Heart right ventricle (tissue), 16 donors: Measurements from ENCODE around the gene TRABD2B. TPM values are rescaled to one million over a fixed set of nuclear protein-coding genes. Genes with fewer than 3 reads are reported as not detected.

Experiments used
- ATAC-seq, 8 donors: fragments of 200-7000 bp; cut with Tn5 transposase; one replicate each; pipeline ENCODE4 v1.9.1; 2020; ENCODE audit warnings: mild to moderate bottlenecking in 8 of 8, moderate library complexity in 8 of 8, moderate number of reproducible peaks in 1 of 8
- DNase-seq, 2 donors: peaks; one replicate each; pipeline ENCODE4 v3.0.0-alpha.2; 2020
- H3K27ac ChIP-seq, 10 donors: fragments of 200-600 bp; sonication (generic) in 2 of 10; one replicate each; pipeline versions ENCODE4 v1.5.0 to v1.8.0; 2020 to 2022; ENCODE audit warnings: mild to moderate bottlenecking in 3 of 10
- H3K27me3 ChIP-seq, 7 donors: fragments of 200-600 bp; one replicate each; pipeline ENCODE4 v1.8.0; 2021 to 2022; ENCODE audit warnings: mild to moderate bottlenecking in 2 of 7
- H3K36me3 ChIP-seq, 9 donors: fragments of 200-600 bp; sonication (generic) in 1 of 9; one replicate each; pipeline versions ENCODE4 v1.5.0 to v1.8.0; 2020 to 2022; ENCODE audit warnings: mild to moderate bottlenecking in 2 of 9
- H3K4me1 ChIP-seq, 9 donors: fragments of 200-600 bp; sonication (generic) in 1 of 9; one replicate each; pipeline versions ENCODE4 v1.5.0 to v1.8.0; 2020 to 2022; ENCODE audit warnings: mild to moderate bottlenecking in 4 of 9
- H3K4me3 ChIP-seq, 10 donors: fragments of 200-600 bp; sonication (generic) in 2 of 10; one replicate each; pipeline versions ENCODE4 v1.5.0 to v1.8.0; 2020 to 2022; ENCODE audit warnings: mild to moderate bottlenecking in 7 of 10, moderate library complexity in 2 of 10
- H3K9me3 ChIP-seq, 11 donors: fragments of 200-600 bp in 10 of 11; sonication (generic) in 2 of 11; one replicate each; pipeline versions ENCODE4 v1.5.0 to v1.8.0; 2013 to 2022; ENCODE audit warnings: mild to moderate bottlenecking in 2 of 11, control low read depth in 1 of 11, moderate library complexity in 1 of 11
- CTCF ChIP-seq, 9 donors: fragments of 200-600 bp; sonication (generic) in 2 of 9; IDR thresholded peaks; one replicate each; pipeline versions ENCODE4 v1.5.0 to v1.8.0; 2021 to 2022; ENCODE audit warnings: antibody characterized with exemption in 9 of 9, mild to moderate bottlenecking in 5 of 9, moderate library complexity in 1 of 9
- WGBS, 2 donors: extraction: QIAGEN DNeasy Blood & Tissue Kit; methylation state at CpG; one replicate each; pipeline ENCODE4 v1.1.7; 2013; ENCODE audit warnings: inconsistent platforms in 1 of 2; 5-methylcytosine and 5-hydroxymethylcytosine counted together
- intact Hi-C, 10 donors: fragments of 100-400 bp; cut with DNase I; formaldehyde crosslinking; loops; one replicate each; pipeline versions ENCODE4 v1.11.1 to v1.14.2; 2022
- polyA plus RNA-seq, 2 donors: library from polyadenylated mRNA; stranded (reverse); fragments of 200-250 nt; gene quantifications; one replicate each; pipeline ENCODE4 v1.2.3, GENCODE V29; 2013
- total RNA-seq, 10 donors: library from RNA; stranded (reverse); fragmentation: NEBNext Ultra II Directional in 3 of 10; extraction: Animal tissue kit (Norgen Biotek cat#: 25700) in 3 of 10; gene quantifications; one replicate each; pipeline versions ENCODE4 v1.2.1 to v1.2.4, GENCODE V29; 2021 to 2023
- donor health status: Arrhythmogenic right ventricular cardiomyopathy.
- donor health status: ischemic (EF 13 %, LVEDD 7.1; RV severe dilation, severe dysfunction).
- donor health status: healthy with polysubstance abuse.
- donor health status: DM: no; HTN: yes; CAD: no.
- donor health status: DM: no; HTN: no; CAD: no.
- donor health status: ischemic (EF 25% LVEDD 6.9; RV normal size, moderate dysfunction).
- donor health status: ischemic (EF 25% LVEDD 5.7; RV mildly dilated, moderate dysfunction).
- donor health status: healthy.
- donor health status: DM: yes; HTN: yes; CAD: no.
- donor health status: Ischemic cardiomyopathy.
- donor health status: ischemic (EF 35%, LVEDD 5.7; RV mildly dilated, moderate dysfunction).
- donor health status: nonischemic (EF 11% LVEDD 7.7; RV severe dilation, severe dysfunction).
- donor health status: DM: yes; HTN: yes; CAD: no.
- donor health status: PGD.
- donor health status: ischemic (EF 29% LVEDD 5.4; RV normal size, mild dysfunction).
- donor health status: nonischemic (EF 23%, LVEDD 6.1; RV moderate dilation, normal function).

TRABD2B gene
- total and polyA plus RNA-seq, 12 donors: 0.21 to 1.1 (median 0.53) TPM

GRCh38 chr1:47765236-47765635 lies 231.9 kb downstream of the TRABD2B start:
- no peak overlapping the region for H3K27ac ChIP-seq
- peaks cover 0 to 50% (median 28%) of the 10 kb centered on the region in 9 donors for H3K4me1 ChIP-seq
- DNase-seq (peak in 1 of 2 donors; percentile 43), ATAC-seq (peak in 4 of 8 donors; percentile 14 to 46 (median 26))
- intact Hi-C loops: no loop called here
- TF ChIP-seq CTCF (IDR thresholded peaks at IDR 0.05): no peak
- H3K9me3 ChIP-seq: no peaks in the 10 kb centered on the region
- 39 to 53% methylated on average over 8 of the region's 8 CpGs for WGBS, 2 donors
- no peaks in the 10 kb centered on the region for H3K27me3 ChIP-seq
- H3K4me3 ChIP-seq: no peak overlapping the region
- no peaks in the 10 kb centered on the region for H3K36me3 ChIP-seq

GRCh38 chr1:47764461-47765046 lies 232.6 kb downstream of the TRABD2B start:
- no peaks in the 10 kb centered on the region for H3K9me3 ChIP-seq
- DNase-seq (no peak), ATAC-seq (no peak)
- H3K27me3 ChIP-seq: no peaks in the 10 kb centered on the region
- H3K27ac ChIP-seq: no peak overlapping the region
- 93 to 95% methylated on average over 9 of the region's 9 CpGs for WGBS, 2 donors
- no peak overlapping the region for H3K4me3 ChIP-seq
- H3K4me1 ChIP-seq: peaks cover 0 to 50% (median 28%) of the 10 kb centered on the region in 9 donors
- no peaks in the 10 kb centered on the region for H3K36me3 ChIP-seq
- intact Hi-C loops: no loop called here
- TF ChIP-seq CTCF (IDR thresholded peaks at IDR 0.05): no peak

GRCh38 chr1:47763591-47764171 lies 233.5 kb downstream of the TRABD2B start:
- intact Hi-C loops: no loop called here
- Histone ChIP-seq H3K27ac (no peak overlapping the region), H3K9me3 (no peaks in the 10 kb centered on the region), H3K4me1 (peaks cover 3 to 45% (median 27%) of the 10 kb centered on the region in 9 donors), H3K36me3 (no peaks in the 10 kb centered on the region), H3K27me3 (peaks cover 0 to 3% (median 0%) of the 10 kb centered on the region in 7 donors), H3K4me3 (no peak overlapping the region)
- no peak for TF ChIP-seq CTCF (IDR thresholded peaks at IDR 0.05)
- 44 to 55% methylated on average over 9 of the region's 9 CpGs for WGBS, 2 donors
- peak in 2 of 8 donors; percentile 18 to 53 for ATAC-seq
- DNase-seq: no peak

GRCh38 chr1:47761974-47762373 lies 235.2 kb downstream of the TRABD2B start:
- peaks cover 3 to 28% (median 14%) of the 10 kb centered on the region in 9 donors for H3K4me1 ChIP-seq
- H3K36me3 ChIP-seq: no peaks in the 10 kb centered on the region

More at GRCh38 chr1:47761974-47762373, 235.2 kb downstream of the TRABD2B start:
- TF ChIP-seq CTCF (IDR thresholded peaks at IDR 0.05): no peak
- H3K27me3 ChIP-seq: peaks cover 0 to 6% (median 0%) of the 10 kb centered on the region in 7 donors
- intact Hi-C loops: no loop called here
- DNase-seq (no peak), ATAC-seq (no peak)
- H3K9me3 ChIP-seq: no peaks in the 10 kb centered on the region
- WGBS, 2 donors: 58 to 76% methylated on average over 5 of the region's 5 CpGs
- no peak overlapping the region for H3K27ac ChIP-seq
- H3K4me3 ChIP-seq: no peak overlapping the region
